Measurements from ENCODE around the gene MAPK8. TPM values are rescaled to one million over a fixed set of nuclear protein-coding genes. Genes with fewer than 3 reads are reported as not detected.

The MAPK8 gene
- total RNA-seq, 2 donors from 2014 or later: 39.3 to 74.4 TPM

- Histone ChIP-seq H3K27ac (no peak overlapping the region), H3K4me1 (replicated peaks) (no peaks in the 10 kb centered on the region), H3K4me3 (no peak overlapping the region), H3K9me3 (no peaks in the 10 kb centered on the region), H3K36me3 (no peaks in the 10 kb centered on the region), H3K27me3 (replicated peaks; ENCODE audit: insufficient read depth) (no peaks in the 10 kb centered on the region)
- no peak for TF ChIP-seq POLR2A (IDR thresholded peaks at IDR 0.05)
- TF ChIP-seq POLR2AphosphoS5 (IDR thresholded peaks at IDR 0.05): no peak
- no peak for TF ChIP-seq CTCF (IDR thresholded peaks at IDR 0.05)
- no peak for DNase-seq (ENCODE audit: low spot score)
- intact Hi-C loops (cut with DNase I): no loop called here
- WGBS: 96% methylated on average over 13 of the region's 15 CpGs
Measured at GRCh38 chr10:48451969-48452878, 145.7 kb downstream of the MAPK8 start.

- Histone ChIP-seq H3K9me3 (no peaks in the 10 kb centered on the region), H3K36me3 (no peaks in the 10 kb centered on the region), H3K4me1 (replicated peaks) (no peaks in the 10 kb centered on the region), H3K4me3 (no peak overlapping the region), H3K27ac (no peak overlapping the region), H3K27me3 (replicated peaks; ENCODE audit: insufficient read depth) (no peaks in the 10 kb centered on the region)
- TF ChIP-seq CTCF (IDR thresholded peaks at IDR 0.05) (no peak), POLR2A (IDR thresholded peaks at IDR 0.05) (no peak), POLR2AphosphoS5 (IDR thresholded peaks at IDR 0.05) (no peak)
- DNase-seq (ENCODE audit: low spot score): no peak
- intact Hi-C loops (cut with DNase I): no loop called here
- whole genome bisulfite sequencing: 90% methylated on average over 6 of the region's 6 CpGs
Measured at GRCh38 chr10:48452879-48453412, 146.5 kb downstream of the MAPK8 start.

- 84% methylated on average over 19 of the region's 19 CpGs for WGBS
Measured at GRCh38 chr10:48453451-48454301, 147.2 kb downstream of the MAPK8 start.

More at GRCh38 chr10:48453451-48454301, 147.2 kb downstream of the MAPK8 start:
- Histone ChIP-seq H3K9me3 (no peaks in the 10 kb centered on the region), H3K4me1 (replicated peaks) (no peaks in the 10 kb centered on the region), H3K27ac (no peak overlapping the region), H3K4me3 (no peak overlapping the region), H3K36me3 (no peaks in the 10 kb centered on the region), H3K27me3 (replicated peaks; ENCODE audit: insufficient read depth) (no peaks in the 10 kb centered on the region)
- DNase-seq (ENCODE audit: low spot score): no peak
- no peak for TF ChIP-seq CTCF (IDR thresholded peaks at IDR 0.05)
- TF ChIP-seq POLR2AphosphoS5 (IDR thresholded peaks at IDR 0.05): no peak
- no peak for TF ChIP-seq POLR2A (IDR thresholded peaks at IDR 0.05)
- intact Hi-C loops (cut with DNase I): no loop called here
